GM18867 (cell line): Measurements from ENCODE around the gene ATP11A.

Experiments
- ATAC-seq: cut with Tn5 transposase; IDR thresholded peaks from one replicate; pipeline ENCODE4 v1.9.1; 2021; ENCODE audit warnings: mild to moderate bottlenecking, moderate library complexity; ENCODE audit not compliant: unreplicated experiment

ATP11A gene

GRCh38 chr13:112722433-112723263 lies 32.8 kb downstream of the ATP11A start:
- ATAC-seq, result no peak

GRCh38 chr13:112723771-112724170 lies 33.9 kb downstream of the ATP11A start:
- ATAC-seq, result no peak

DNA sequence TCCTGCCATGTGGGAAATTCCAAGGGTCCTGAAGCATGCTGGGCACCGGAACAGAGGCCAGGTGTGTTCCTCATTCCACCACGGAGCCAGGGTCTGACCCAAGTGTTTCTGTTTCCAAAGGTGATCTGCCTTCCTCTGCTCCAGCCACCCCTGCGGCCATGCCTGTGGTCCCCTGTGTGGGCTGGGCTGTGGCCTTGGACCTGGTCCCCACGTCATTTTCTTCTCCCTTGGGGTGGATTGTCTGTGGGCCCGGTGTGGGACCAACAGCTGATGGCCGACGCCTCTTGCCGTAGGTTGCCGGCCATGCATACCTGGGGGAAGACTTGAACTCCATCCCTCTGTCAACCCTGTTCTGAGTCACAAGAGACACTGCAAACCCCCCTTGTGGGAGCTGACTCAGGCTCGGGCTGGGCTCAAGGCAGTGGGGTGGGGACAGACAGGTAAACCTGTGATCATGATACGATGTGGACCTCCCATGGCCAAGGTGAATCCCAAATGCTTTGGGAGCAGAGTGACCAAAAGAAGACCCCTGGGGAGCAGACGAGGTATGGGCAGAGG lies 35.0 kb downstream of the ATP11A start:
- no peak for ATAC-seq

GRCh38 chr13:112725346-112726015 lies 35.6 kb downstream of the ATP11A start:
- ATAC-seq, result no peak

GRCh38 chr13:112726016-112726767 lies 36.4 kb downstream of the ATP11A start:
- ATAC-seq, result no peak

GRCh38 chr13:112727581-112727980 lies 37.7 kb downstream of the ATP11A start:
- ATAC-seq, result no peak

DNA sequence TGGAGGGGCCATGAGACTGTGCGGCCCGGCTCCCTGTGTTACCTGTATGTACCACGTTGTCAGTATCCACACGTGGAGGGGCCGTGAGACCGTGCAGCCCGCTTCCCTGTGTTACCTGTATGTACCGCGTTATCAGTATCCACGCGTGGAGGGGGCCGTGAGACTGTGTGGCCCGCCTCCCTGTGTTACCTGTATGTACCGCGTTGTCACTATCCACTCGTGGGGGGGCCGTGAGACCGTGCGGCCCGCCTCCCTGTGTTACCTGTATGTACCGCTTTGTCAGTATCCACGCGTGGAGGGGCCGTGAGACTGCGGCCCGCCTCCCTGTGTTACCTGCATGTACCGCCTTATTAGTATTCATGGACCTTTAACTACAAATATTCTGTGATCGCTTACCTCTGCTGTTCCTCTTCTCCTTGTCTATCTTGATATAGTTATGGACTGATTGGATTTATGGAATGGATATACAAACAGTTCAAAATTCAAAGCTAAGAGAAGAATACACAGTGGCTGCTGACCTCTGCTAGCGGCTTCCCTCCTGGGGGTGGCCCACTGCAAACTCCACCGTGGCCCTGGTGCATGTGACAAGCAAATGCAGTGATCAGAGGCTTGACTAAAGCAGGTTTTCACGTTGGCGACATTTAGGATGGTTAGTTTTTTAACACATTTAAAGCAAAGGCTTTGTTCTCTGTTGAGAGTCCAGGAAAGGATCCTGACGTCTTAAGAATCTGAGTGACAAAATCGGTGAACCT lies 38.7 kb downstream of the ATP11A start:
- no peak for ATAC-seq

DNA sequence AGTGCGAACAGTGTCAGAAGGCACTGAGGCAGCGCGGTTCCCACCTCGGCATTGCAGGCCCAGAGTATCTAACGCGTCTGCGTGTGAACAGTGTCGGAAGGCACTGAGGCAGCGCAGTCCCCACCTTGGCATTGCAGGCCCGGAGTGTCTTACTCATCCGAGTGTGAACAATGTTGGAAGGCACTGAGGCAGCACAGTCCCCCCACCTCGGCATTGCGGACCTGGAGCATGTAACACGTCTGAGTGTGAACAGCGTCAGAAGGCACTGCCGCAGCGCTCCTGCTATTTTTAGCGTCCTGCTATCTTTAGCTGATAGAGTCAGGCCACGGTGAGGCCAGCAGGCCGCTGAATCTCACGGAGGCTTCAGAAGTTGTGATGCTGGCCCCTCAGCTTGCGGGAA lies 39.6 kb downstream of the ATP11A start:
- no peak for ATAC-seq

DNA sequence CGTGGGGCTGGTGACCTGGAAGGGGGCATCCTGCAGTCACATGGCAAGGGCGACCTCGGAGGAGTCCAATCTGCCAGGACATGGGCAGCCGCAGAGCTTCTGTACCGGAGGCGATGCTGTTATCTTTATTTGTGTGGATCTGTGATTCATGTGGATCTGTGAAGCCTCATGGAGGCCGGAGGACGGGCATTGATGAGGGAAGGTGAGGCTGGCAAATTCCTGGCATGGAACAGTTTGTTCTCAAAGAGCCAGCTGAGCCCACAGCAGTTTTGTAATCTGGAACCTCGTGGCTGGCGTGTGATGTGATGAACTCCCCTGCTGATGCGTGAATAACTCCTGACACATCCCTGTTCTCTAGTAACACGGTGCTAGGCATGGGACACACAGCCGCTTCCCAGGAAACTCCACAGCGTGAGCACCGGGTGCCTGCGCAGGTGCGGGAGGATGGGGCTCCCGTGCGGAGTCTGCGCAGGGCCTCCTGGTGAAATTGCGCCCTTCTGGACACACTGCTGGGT lies 40.4 kb downstream of the ATP11A start:
- ATAC-seq, result no peak

DNA sequence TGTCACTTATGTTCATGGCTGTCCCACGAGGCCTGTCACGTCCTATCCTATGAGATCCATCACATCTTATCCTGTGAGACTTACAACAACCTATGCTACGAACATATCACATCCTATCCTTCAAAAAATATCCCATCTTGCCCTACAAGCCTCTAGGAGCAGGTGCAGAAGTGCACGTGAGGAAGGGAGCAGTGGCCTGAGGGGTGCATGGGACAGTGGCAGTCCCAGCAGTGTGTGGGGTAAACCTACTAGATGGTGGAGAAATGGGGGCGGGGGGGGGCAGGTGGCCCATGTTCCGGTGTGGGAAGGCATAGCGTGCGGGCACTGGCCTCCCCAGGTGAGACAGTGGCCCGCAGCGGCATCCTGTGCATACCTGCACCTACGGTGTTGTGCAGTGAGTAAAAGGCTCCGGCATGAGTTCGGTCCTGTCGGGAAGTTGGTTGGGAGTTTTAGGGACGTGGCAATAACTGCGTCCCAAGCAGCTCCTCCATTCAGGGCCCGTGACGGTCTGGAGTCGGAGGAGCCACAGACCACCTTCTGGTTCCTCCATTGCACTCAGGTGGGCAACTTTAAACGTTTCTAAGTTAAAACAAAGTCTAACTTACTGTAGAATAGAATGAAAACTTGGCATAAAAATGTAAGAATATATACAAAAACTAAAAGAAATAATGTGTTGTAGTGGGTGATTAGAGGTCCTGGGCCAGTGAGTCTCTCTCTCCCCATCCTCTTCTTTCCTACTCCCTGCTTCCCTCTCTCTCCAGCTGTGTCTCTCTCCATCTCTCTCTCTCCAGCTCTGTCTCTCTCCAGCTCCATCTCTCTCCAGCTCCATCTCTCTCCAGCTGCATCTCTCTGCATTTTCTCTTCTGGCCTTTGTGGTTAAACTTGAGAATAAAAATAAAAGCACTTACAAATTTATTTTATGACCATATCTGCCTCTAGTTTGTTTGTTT lies 42.1 kb downstream of the ATP11A start:
- ATAC-seq, result no peak

DNA sequence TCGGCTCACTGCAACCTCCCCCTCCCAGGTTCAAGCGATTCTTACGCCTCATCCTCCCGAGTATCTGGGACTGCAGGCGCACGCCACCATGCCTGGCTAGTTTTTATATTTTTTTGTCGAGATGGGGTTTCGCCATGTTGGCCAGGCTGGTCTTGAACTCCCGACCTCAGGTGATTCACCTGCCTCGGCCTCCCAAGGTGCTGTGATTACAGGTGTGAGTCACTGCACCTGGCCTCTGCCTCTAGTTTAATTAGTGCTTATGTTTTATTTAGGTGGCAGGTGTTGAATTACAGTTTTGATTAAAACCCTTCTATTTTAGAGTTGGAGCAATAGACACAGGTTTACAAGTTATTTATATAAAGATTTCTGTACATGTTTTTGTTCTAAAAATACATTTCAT lies 42.8 kb downstream of the ATP11A start:
- ATAC-seq, result no peak

DNA sequence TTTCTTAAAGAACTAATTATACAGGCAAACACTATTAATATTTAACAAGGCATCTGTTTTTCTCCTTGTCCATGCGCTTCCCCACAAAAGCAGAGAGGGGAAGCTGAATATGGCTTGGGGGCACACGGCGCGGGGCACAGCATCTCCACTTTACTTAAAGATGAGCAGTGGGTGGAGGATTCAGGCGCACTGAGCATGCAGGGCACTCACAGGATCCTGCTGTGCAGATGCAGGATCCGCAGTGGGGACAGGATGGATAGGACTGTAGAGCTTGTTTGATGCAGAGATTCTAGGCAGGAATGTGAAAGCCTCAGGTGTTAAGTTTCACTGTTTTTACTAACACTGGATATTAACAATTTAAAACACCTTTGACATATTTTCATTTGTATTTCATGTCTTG lies 43.3 kb downstream of the ATP11A start:
- ATAC-seq, result no peak

GRCh38 chr13:112733661-112734379 lies 44.0 kb downstream of the ATP11A start:
- no peak for ATAC-seq

GRCh38 chr13:112734696-112735547 lies 45.1 kb downstream of the ATP11A start:
- no peak for ATAC-seq

DNA sequence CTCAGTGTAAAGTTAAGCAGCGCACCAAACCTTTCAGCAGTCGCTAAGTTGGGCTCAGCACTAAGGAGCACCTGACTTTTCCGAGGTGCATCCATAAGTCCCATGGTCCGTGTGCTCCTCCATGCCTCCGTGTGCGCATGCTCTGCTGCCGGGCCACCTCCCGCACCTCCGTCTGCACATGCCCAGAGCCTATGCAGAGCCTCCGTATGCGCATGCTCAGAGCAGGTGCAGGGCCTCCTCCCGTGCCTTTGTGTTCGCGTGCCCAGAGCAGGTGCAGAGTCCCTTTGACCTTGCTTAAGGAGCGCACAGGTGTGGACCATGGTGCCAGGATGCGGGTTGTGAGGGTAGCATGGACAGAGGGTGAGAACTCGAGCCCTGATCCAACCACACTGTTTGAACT lies 46.0 kb downstream of the ATP11A start:
- no peak for ATAC-seq

DNA sequence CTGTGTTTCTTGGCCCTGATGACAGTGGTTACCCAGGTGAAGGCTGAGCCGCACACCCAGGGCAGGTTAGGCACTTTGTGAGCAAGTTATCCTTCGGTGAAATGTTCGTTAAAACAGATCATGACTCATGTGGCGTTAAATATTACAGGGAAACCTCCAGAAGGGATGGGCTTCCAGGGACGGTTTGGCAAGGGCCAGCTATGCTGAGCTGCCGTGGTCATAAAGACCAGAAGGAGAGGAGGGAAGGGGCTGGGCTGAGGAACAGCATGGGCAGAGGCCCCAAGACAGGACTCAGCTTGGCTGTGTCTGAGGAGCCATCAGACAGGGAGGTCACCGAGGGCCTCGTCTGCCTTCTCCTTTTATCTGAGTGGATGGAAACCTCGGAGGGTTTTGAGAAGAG lies 47.5 kb downstream of the ATP11A start:
- no peak for ATAC-seq

GRCh38 chr13:112738606-112739005 lies 48.8 kb downstream of the ATP11A start:
- no peak for ATAC-seq
